Prostate gland (tissue), 2 donors: Measurements from ENCODE around the gene PLAC1.

Experiments
- POLR2AphosphoS5 ChIP-seq: sonication (generic); formaldehyde crosslinking; IDR thresholded peaks from one replicate; pipeline ENCODE4 v1.6.1; 2017; ENCODE audit warnings: antibody characterized with exemption
- TF ChIP-seq, protein P1 (sequence below), 4 experiments: fragments of 200-600 bp in 2 of 4; fragments of 450-650 bp in 2 of 4; sonication (generic) in 2 of 4; IDR thresholded peaks; 1 replicate in 3 of 4; 2 replicates in 1 of 4; pipeline ENCODE4 v1.5.1; 2016 to 2019; ENCODE audit warnings: antibody characterized with exemption in 4 of 4, mild to moderate bottlenecking in 2 of 4, moderate library complexity in 2 of 4

- TF ChIP-seq, protein P1, sequence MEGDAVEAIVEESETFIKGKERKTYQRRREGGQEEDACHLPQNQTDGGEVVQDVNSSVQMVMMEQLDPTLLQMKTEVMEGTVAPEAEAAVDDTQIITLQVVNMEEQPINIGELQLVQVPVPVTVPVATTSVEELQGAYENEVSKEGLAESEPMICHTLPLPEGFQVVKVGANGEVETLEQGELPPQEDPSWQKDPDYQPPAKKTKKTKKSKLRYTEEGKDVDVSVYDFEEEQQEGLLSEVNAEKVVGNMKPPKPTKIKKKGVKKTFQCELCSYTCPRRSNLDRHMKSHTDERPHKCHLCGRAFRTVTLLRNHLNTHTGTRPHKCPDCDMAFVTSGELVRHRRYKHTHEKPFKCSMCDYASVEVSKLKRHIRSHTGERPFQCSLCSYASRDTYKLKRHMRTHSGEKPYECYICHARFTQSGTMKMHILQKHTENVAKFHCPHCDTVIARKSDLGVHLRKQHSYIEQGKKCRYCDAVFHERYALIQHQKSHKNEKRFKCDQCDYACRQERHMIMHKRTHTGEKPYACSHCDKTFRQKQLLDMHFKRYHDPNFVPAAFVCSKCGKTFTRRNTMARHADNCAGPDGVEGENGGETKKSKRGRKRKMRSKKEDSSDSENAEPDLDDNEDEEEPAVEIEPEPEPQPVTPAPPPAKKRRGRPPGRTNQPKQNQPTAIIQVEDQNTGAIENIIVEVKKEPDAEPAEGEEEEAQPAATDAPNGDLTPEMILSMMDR (IDR thresholded peaks at IDR 0.05) = no peak
- TF ChIP-seq POLR2AphosphoS5 = no peak
Measured at GRCh38 chrX:134524181-134524580, 134.1 kb downstream of the PLAC1 start.
